GM12864 (cell line): ENCODE measurements around the gene RBMS3.

ENCODE experiments used
- DNase-seq: peaks from one replicate; pipeline ENCODE4 v3.0.0-alpha.2; 2011; ENCODE audit warnings: low read depth
- H3K4me3 ChIP-seq: 2 replicates; pipeline ENCODE4 v1.5.1; 2011; ENCODE audit warnings: mild to moderate bottlenecking, low read depth, low read length, control low read depth
- CTCF ChIP-seq: IDR thresholded peaks from 2 replicates; pipeline ENCODE4 v1.5.1; 2011; ENCODE audit warnings: low read depth, mild to moderate bottlenecking, moderate library complexity, low read length, control low read depth, inconsistent platforms; ENCODE audit errors: missing control alignments

Gene RBMS3

GRCh38 chr3:29335438-29335837 is 54.6 kb downstream of the RBMS3 start:
- no peak for TF ChIP-seq CTCF
- DNase-seq = no peak
- H3K4me3 ChIP-seq = no peak overlapping the region

- no peak overlapping the region for H3K4me3 ChIP-seq
- TF ChIP-seq CTCF = no peak
- no peak for DNase-seq
Measured at GRCh38 chr3:29335943-29336342, 55.1 kb downstream of the RBMS3 start.

DNA sequence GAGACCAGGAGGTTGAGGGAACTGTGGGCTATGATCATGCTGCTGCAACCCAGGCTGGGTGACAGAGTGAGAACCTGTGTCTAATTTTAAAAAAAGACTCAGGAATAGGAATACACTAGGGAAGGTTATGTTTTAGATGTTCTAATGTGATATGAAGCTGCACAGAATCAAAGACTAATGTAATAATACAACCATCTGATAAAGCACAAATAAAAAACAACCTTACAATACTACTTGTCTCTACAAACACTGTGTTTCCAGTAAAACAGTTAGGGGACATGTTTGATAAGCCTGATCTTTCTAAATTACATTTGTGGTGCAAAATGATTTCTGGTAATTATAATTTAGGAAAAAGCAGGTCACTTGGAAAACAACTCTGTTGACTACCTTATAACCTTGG is 56.7 kb downstream of the RBMS3 start:
- DNase-seq = no peak
- no peak overlapping the region for H3K4me3 ChIP-seq
- TF ChIP-seq CTCF = no peak

DNA sequence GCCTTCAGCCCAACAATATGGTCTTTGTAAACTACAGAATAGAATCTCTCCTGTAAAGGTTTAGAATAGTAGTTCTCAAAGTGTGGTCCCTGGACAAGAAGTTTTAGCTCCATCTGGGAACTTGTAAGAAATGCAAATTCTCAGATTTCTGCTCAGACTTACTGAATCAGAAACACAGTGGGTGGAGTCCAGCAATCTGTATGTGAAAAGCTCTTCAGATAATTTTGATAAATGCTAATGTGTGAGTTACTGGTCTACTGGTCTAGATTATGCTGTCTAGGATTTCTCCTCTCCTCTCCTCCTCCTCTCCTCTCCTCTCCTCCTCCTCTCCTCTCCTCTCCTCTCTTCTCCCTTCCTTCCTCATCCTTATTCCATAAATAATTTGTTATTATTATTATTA is 57.5 kb downstream of the RBMS3 start:
- no peak overlapping the region for H3K4me3 ChIP-seq
- DNase-seq = no peak
- no peak for TF ChIP-seq CTCF

- no peak for TF ChIP-seq CTCF
Measured at GRCh38 chr3:29339016-29339833, 58.4 kb downstream of the RBMS3 start.

DNA sequence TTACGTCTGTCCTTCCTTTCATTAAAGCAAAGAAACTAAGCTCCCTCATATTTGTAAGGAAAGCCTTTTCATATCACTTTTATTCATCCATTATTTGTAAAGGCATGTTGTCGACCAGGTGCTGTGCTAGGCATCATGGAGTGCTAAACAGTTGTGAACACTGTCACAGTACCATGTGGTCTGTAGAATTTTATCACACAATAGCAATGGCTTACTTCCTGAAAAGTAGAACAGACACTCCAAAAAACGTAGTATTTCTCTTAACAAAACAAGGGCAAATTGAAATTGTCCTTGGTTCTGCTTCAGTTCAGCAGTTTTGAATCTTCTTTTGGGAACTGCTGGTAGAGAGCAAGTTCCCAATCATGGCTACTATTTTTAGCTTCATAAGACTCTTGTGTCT is 63.3 kb downstream of the RBMS3 start:
- no peak for TF ChIP-seq CTCF
- H3K4me3 ChIP-seq = no peak overlapping the region
- DNase-seq = no peak

More at GRCh38 chr3:29339016-29339833, 58.4 kb downstream of the RBMS3 start:
- no peak overlapping the region for H3K4me3 ChIP-seq
- DNase-seq = no peak

- TF ChIP-seq CTCF = no peak
- H3K4me3 ChIP-seq = no peak overlapping the region
- no peak for DNase-seq
Measured at GRCh38 chr3:29344935-29345334, 64.1 kb downstream of the RBMS3 start.
